Peyer's patch (tissue), 4 donors: ENCODE measurements around the gene DUSP1. TPM values are rescaled to one million over a fixed set of nuclear protein-coding genes. Genes with fewer than 3 reads are reported as not detected.

Experiments used
- DNase-seq, 3 donors: peaks; one replicate each; pipeline ENCODE4 v3.0.0-alpha.2; 2017 to 2019
- H3K27ac ChIP-seq, 4 donors: fragments of 200-600 bp; sonication (generic); one replicate each; pipeline ENCODE4 v1.5.1; 2016 to 2019
- H3K27me3 ChIP-seq, 2 donors: fragments of 200-600 bp; sonication (generic); one replicate each; pipeline ENCODE4 v1.5.1; 2019
- H3K36me3 ChIP-seq, 3 donors: fragments of 200-600 bp; sonication (generic); one replicate each; pipeline ENCODE4 v1.5.1; 2016 to 2019
- H3K4me1 ChIP-seq, 4 donors: fragments of 200-600 bp; sonication (generic); one replicate each; pipeline ENCODE4 v1.5.1; 2016 to 2019
- H3K4me3 ChIP-seq, 4 donors: fragments of 200-600 bp; sonication (generic); 1 replicate in 3 of 4; 2 replicates in 1 of 4; pipeline ENCODE4 v1.5.1; 2016 to 2019; ENCODE audit warnings: mild to moderate bottlenecking in 1 of 4
- H3K9me3 ChIP-seq, 4 donors: fragments of 200-600 bp; sonication (generic); one replicate each; pipeline ENCODE4 v1.5.1; 2016 to 2019; ENCODE audit warnings: mild to moderate bottlenecking in 1 of 4
- CTCF ChIP-seq, 6 experiments: fragments of 450-650 bp in 4 of 6; fragments of 200-600 bp in 2 of 6; sonication (generic) in 1 of 6; IDR thresholded peaks; one replicate each; pipeline ENCODE4 v1.5.1; 2017 to 2019; ENCODE audit warnings: antibody characterized with exemption in 6 of 6, mild to moderate bottlenecking in 3 of 6, moderate library complexity in 1 of 6
- POLR2A ChIP-seq, 2 donors: fragments of 450-650 bp; IDR thresholded peaks; one replicate each; pipeline ENCODE4 v1.5.1; 2017; ENCODE audit warnings: antibody characterized with exemption in 2 of 2, mild to moderate bottlenecking in 2 of 2, moderate library complexity in 2 of 2
- total RNA-seq, 4 donors: library from RNA; depleted of rRNA; stranded (reverse); fragments of >200 nt; gene quantifications; one replicate each; pipeline ENCODE4 v1.1.0, GENCODE V29; 2016

The DUSP1 gene
- total RNA-seq, 4 donors from 2014 or later, result 155 to 427 (median 285) TPM

GRCh38 chr5:172764861-172765765, 5.9 kb downstream of the DUSP1 start:
- Histone ChIP-seq H3K27me3 (no peaks in the 10 kb centered on the region), H3K36me3 (peaks cover 0 to 28% (median 5%) of the 10 kb centered on the region in 3 donors), H3K4me1 (peaks cover 0 to 22% (median 2%) of the 10 kb centered on the region in 4 donors), H3K9me3 (no peaks in the 10 kb centered on the region), H3K4me3 (peak overlapping the region; percentile 23 to 85 (median 38)), H3K27ac (peak overlapping the region; percentile 99 to 100 (median 100))
- peak in 1 of 2 donors; percentile 20 for TF ChIP-seq POLR2A (IDR thresholded peaks at IDR 0.05)
- TF ChIP-seq CTCF (IDR thresholded peaks at IDR 0.05), result peak in 3 of 6 experiments; percentile 7 to 21 (median 20)
- peak; percentile 96 to 99 (median 99) for DNase-seq

- no peak overlapping the region for H3K27ac ChIP-seq
- peaks cover 0 to 22% (median 2%) of the 10 kb centered on the region in 4 donors for H3K4me1 ChIP-seq
- peaks cover 0 to 9% (median 0%) of the 10 kb centered on the region in 3 donors for H3K36me3 ChIP-seq
- peak in 1 of 3 donors; percentile 29 for DNase-seq
- no peaks in the 10 kb centered on the region for H3K27me3 ChIP-seq
- TF ChIP-seq POLR2A (IDR thresholded peaks at IDR 0.05) (no peak), CTCF (IDR thresholded peaks at IDR 0.05) (no peak)
- H3K4me3 ChIP-seq, result no peak overlapping the region
- no peaks in the 10 kb centered on the region for H3K9me3 ChIP-seq
These were observed 7.9 kb downstream of the DUSP1 start for GRCh38 chr5:172763120-172763464.

- peaks cover 0 to 3% (median 0%) of the 10 kb centered on the region in 3 donors for H3K36me3 ChIP-seq
- no peak for DNase-seq
- H3K4me1 ChIP-seq, result peaks cover 0 to 17% (median 2%) of the 10 kb centered on the region in 4 donors
- H3K4me3 ChIP-seq, result no peak overlapping the region
- H3K9me3 ChIP-seq, result no peaks in the 10 kb centered on the region
- no peaks in the 10 kb centered on the region for H3K27me3 ChIP-seq
- no peak overlapping the region for H3K27ac ChIP-seq
- TF ChIP-seq CTCF (IDR thresholded peaks at IDR 0.05), result peak in 1 of 6 experiments; percentile 4
- TF ChIP-seq POLR2A (IDR thresholded peaks at IDR 0.05), result no peak
These were observed 8.5 kb downstream of the DUSP1 start for GRCh38 chr5:172762214-172763119.

- H3K36me3 ChIP-seq, result no peaks in the 10 kb centered on the region
- no peaks in the 10 kb centered on the region for H3K27me3 ChIP-seq
- no peak for TF ChIP-seq CTCF (IDR thresholded peaks at IDR 0.05)
- no peak for TF ChIP-seq POLR2A (IDR thresholded peaks at IDR 0.05)
- H3K4me3 ChIP-seq, result no peak overlapping the region
- H3K9me3 ChIP-seq, result no peaks in the 10 kb centered on the region
- no peak overlapping the region for H3K27ac ChIP-seq
- peak in 1 of 3 donors; percentile 35 for DNase-seq
- peaks cover 0 to 13% (median 2%) of the 10 kb centered on the region in 4 donors for H3K4me1 ChIP-seq
These were observed 10.0 kb downstream of the DUSP1 start for GRCh38 chr5:172760959-172761358.

- no peak overlapping the region for H3K4me3 ChIP-seq
- no peak for TF ChIP-seq POLR2A (IDR thresholded peaks at IDR 0.05)
- no peak for TF ChIP-seq CTCF (IDR thresholded peaks at IDR 0.05)
These were observed 10.9 kb downstream of the DUSP1 start for GRCh38 chr5:172760136-172760535.

More at GRCh38 chr5:172760136-172760535, 10.9 kb downstream of the DUSP1 start:
- no peak for DNase-seq
- Histone ChIP-seq H3K27me3 (no peaks in the 10 kb centered on the region), H3K27ac (no peak overlapping the region), H3K4me1 (peaks cover 0 to 7% (median 0%) of the 10 kb centered on the region in 4 donors), H3K9me3 (no peaks in the 10 kb centered on the region), H3K36me3 (no peaks in the 10 kb centered on the region)
